ENCODE measurements around the gene ZNF738. TPM values are rescaled to one million over a fixed set of nuclear protein-coding genes. Genes with fewer than 3 reads are reported as not detected.
"Not testable (repeated sequence)": the region's sequence is repeated elsewhere in the genome, so short reads cannot be mapped to it uniquely, and the experiment has no call there.

ZNF738 gene
- total RNA-seq (2014; rRNA removed; shearing (Covaris generic)): 2.0 and 3.2 TPM in 2 replicates

DNA sequence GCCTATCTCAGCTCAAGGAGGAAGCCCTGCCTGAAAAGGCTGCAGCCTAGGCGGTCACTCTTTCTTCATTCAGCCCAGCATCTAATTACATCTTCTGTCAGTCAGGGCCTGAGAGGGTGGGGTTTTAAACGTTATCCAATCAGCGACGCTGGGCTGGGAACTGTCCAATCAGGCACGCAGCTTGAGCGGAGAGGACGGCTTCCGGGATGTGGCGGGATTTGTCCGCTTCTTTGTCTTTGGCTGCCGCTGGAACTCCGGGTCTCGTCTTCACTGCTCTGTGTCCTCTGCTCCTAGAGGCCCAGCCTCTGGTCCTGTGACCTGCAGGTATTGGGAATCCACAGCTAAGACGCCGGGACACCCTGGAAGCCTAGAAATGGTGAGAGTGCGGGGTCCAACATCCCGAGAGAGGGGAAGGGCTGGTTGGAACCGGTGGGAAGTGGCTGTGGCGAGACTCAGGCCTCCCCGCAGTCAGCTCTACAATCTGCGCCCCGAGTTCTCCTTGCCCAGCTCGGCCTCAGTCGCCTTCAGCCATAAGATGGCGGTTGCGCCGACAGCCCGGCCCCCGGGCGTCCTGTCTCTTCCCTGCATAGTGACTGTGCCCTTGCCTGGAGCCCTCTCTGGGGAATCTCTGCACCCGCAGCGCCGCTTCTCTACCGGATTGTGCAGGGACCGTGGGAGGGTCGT is at the start of gene ZNF738:
Gene ZNF738, plus strand, starts transcription at position 233 of the 684 bp plus-strand sequence. Its CDS starts 141 bp downstream, at position 374.
- peak; percentile 76 for DNase-seq (ENCODE audit: low spot score)

DNA sequence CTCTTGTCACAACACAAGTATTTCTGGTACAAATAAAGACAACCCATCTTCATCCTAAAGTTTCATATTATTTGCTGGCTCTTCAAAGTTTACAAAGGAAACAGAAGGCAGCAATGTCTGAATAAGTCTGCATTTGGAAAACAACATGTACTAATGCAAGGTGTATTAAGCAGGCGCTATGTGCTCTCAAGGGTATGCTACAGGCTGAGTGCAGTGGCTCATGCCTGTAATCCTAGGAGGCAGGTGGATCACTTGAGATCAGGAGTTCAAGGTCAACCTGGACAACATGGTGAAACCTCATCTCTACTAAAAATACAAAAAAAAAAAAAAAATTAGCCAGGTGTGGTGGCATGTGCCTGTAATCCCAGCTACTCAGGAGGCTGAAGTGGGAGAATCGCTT is 46.0 kb upstream of the ZNF738 start:
- DNase-seq (ENCODE audit: low spot score): not testable (repeated sequence)

DNA sequence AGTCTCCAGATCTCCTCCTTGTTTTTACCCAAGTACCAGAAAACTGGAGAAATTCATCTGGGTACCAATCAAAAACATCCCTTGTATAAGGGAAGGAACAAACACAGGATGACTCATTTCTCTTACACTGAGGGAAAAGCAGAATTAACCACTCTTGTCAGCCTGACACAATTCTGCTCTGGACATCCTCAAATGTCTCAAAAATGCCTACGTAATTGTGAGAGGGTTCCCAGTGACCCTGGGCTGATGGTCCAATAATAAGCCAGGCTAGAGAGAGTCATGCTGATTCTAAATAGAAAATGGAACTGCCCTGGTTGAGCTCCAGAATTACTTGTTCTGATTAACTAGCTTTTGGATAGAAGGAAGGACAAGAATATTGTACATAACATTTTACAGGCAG is 44.1 kb upstream of the ZNF738 start:
- DNase-seq (ENCODE audit: low spot score): no peak

DNA sequence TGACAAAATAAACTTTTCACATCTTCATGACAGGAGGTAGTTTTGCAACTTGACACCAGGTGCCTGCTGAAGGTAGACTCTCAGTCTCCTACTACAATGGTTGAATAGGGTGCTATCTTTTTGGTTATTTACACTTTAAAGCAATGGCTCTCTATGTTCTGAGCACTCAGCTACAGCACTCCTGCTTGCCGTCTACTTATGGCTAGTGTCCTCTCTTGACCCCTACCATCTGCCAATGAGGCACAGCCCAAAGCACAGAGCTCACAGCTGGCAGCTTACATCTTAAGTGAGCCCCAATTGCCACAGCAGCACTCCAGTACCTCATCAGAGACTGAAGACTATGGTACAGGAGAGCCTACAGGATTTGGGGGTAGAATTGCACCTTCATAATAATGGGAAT is 41.0 kb upstream of the ZNF738 start:
- no peak for DNase-seq (ENCODE audit: low spot score)

DNA sequence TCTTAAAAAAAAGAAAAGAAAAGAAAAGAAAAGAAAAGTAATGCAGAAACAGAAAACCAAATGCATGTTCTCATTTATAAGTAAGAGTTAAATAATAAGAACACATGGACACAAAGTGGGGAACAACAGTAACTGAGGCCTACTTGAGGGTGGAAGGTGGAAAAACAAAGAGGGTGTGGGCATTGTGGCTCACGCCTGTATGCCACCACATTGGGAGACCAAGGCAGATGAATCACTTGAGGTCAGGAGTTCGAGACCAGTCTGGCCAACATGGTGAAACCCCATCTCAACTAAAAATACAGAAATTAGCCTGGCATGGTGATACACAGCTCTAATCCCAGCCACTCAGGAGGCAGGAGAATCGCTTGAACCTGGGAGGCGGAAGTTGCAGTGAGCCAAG is 37.7 kb upstream of the ZNF738 start:
- no peak for DNase-seq (ENCODE audit: low spot score)

GRCh38 chr19:21321996-21322395 is 36.8 kb upstream of the ZNF738 start:
- no peak for DNase-seq (ENCODE audit: low spot score)

DNA sequence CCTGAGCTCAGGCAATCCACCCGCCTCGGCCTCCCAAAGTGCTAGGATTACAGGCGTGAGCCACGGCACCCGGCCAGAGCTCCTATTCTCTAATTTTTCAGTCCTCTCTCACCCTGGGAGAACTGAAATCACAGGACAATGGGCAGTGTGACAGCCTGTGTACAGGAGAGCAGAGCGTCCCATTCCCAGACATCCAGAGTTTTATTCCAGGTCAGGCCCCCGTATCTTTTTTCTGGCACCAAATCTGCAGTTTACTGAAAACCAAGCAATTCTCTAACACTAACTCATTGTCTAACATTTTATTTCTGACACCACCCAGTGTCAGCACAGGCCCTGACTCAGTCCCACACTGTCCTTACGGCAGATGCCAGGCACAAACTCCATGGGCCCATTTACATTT is 36.3 kb upstream of the ZNF738 start:
- no peak for DNase-seq (ENCODE audit: low spot score)

- no peak for DNase-seq (ENCODE audit: low spot score)
Measured at GRCh38 chr19:21323000-21323399, 35.8 kb upstream of the ZNF738 start.

GRCh38 chr19:21326169-21326568 is 32.6 kb upstream of the ZNF738 start:
- DNase-seq (ENCODE audit: low spot score): no peak

GRCh38 chr19:21328406-21328805 is 30.4 kb upstream of the ZNF738 start:
- peak; percentile 1 for DNase-seq (ENCODE audit: low spot score)

DNA sequence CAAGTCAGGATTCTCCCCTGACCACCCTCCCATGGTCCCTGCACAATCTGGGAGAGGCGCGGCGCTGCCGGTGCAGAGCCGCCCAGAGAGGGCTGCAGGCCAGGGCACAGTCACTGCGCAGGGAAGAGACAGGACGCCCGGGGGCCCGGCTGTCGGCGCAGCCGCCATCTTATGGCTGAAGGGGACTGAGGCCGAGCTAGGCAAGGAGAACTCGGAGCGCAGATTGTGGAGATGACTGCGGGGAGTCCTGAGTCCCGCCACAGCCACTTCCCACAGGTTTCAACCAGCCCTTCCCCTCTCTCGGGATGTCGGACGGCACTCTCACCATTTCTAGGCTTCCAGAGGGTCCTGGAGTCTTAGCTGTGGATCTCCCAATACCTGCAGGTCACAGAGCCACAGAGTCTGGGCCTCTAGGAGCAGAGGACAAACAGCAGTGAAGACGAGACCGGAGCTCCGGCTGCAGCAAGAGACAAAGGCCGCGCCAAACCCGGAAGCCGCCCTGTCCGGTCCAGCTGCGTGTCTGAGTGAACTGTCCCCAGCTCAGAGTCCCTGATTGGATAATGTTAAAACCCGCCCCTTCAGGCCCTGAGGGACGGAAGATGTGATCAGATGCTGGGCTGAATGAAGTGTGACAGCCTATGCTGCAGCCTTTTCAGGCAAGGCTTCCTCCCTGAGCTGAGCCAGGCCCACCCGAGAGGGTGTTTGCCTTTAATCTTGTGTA is 29.8 kb upstream of the ZNF738 start, which contains the start of gene ZNF708:
Gene ZNF708, minus strand, starts transcription at position 526 of the 721 bp plus-strand sequence. Its CDS starts 198 bp downstream, at position 328.
- peak; percentile 78 for DNase-seq (ENCODE audit: low spot score)

DNA sequence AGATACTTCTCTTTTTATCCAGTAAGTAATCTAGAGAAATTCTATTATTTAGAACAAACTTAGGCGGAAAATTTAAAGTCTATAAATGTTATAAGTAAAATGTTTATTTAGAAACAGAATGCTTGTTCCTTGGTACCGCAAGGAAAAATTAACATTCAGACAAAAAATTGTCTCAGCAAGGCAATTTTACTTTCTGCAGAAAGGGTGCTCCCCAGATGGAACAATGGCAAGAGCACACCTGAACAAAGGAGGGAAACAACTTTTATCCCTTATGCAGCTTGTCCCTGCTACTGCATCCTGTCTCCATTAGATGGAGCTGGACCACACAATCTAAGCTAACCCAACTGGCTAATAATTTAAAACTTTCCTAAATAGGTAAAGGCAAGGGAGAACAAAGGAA is 23.1 kb upstream of the ZNF738 start:
- DNase-seq (ENCODE audit: low spot score): no peak

- not testable (repeated sequence) for DNase-seq (ENCODE audit: low spot score)
Measured at GRCh38 chr19:21344841-21345240, 14.0 kb upstream of the ZNF738 start.

DNA sequence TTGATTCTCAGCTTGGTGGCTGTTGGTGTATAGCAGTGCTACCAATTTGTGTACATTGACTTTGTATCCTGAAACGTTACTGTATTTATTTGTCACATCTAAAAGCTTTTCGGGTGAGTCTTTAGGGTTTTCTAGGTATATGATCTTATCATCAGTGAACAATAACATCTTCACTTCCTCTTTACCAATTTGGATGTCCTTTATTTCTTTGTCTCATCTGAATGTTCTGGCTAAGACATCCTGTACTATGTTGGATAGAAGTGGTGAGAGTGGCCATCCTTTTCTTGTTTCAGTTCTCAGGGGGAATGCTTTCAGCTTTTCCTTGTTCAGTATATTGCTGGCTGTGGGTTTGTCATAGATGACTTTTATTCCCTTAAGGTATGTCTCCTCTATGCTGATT is 6.0 kb upstream of the ZNF738 start:
- no peak for DNase-seq (ENCODE audit: low spot score)

- no peak for DNase-seq (ENCODE audit: low spot score)
Measured at GRCh38 chr19:21362291-21362690, 3.5 kb downstream of the ZNF738 start.

DNA sequence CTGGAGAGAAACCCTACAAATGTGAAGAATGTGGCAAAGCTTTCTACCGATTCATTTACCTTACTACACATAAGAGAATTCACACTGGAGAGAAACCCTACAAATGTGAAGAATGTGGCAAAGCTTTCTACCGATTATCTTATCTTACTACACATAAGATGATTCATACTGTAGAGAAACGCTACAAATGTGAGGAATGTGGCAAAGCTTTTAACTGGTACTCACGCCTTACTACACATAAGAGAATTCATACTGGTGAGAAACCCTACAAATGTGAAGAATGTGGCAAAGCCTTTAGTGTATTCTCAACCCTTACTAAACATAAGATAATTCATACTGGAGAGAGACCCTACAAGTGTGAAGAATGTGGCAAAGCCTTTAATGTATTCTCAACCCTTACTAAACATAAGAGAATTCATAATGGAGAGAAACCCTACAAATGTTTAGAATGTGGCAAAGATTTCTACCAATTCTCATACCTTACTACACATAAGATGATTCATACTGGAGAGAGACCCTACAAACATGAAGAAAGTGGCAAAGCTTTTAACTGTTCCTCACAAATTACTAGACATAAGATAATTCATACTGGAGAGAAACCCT is 25.3 kb downstream of the ZNF738 start:
- DNase-seq (ENCODE audit: low spot score): no peak

DNA sequence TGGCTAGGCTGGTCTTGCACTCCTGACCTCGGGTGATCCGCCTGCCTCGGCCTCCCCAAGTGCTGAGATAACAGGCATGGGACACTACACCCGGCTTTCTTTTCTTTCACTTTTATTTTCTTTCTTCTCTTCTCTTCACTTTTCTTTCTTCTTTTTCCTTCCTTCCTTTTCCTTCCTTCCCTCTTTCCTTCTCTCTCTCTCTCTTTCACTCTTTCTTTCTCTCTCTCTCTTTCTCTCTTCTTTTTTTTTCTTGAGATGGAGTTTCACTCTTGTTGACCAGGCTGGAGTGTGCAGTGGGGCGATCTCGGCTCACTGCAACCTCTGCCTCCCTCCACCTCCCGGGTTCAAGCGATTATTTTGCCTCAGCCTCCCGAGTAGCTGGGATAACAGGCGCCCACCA is 37.3 kb downstream of the ZNF738 start:
- no peak for DNase-seq (ENCODE audit: low spot score)

GRCh38 chr19:21396893-21397572 is 38.2 kb downstream of the ZNF738 start, which contains the start of gene ZNF493:
ZNF493 (plus strand) TSS chr19:21397133; CDS start chr19:21397238, 105 bp downstream.
- DNase-seq (ENCODE audit: low spot score): peak; percentile 69

DNA sequence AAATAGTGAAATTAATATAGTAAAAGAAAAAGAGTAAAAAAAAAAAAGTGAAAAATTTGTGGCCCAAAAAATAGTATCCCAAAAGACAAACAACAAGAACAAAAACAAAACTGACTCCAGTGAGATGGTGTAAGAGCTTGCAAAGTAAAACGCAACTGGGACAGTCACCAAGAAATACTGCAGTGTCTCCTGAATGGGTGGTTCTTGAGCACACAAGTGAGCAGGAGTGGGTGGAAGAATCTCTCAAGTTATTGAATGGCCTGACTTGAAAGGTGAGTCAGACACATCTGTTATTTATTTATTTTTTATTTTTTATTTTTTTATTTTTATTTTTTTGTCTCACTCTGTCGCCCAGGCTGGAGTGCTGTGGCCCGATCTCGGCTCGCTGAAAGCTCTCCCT is 40.1 kb downstream of the ZNF738 start:
- no peak for DNase-seq (ENCODE audit: low spot score)

DNA sequence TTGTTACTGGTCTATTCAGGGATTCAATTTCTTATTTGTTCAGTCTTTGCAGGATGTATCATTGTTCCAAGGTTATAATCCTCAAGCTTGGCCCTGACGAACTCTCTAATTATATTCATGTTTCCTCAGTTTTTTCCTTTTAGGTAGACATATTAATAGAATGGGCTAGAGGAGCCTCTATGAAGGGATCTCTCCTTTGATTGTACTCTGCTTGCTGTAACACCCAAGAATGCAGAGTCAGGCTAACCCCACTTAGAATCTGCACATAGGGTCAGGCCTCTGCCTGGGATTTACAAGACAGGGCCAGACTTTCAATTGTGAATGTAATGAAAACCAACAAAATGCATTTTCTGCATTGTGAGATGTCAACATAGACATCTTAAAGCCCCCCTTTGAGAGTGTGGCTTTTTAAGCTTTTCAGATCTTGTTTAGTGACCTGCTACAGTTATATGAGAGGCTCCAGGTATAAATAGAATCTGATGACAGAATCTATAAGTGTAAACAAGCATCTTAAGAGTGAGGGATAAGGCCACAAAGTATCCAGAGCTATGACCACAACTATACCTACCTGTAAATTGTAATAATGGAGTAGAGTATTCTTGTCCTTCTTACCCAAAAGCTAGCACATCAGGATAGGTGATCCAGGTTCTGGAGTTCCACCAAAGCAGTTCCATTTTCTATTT is 43.6 kb downstream of the ZNF738 start:
- DNase-seq (ENCODE audit: low spot score): no peak

DNA sequence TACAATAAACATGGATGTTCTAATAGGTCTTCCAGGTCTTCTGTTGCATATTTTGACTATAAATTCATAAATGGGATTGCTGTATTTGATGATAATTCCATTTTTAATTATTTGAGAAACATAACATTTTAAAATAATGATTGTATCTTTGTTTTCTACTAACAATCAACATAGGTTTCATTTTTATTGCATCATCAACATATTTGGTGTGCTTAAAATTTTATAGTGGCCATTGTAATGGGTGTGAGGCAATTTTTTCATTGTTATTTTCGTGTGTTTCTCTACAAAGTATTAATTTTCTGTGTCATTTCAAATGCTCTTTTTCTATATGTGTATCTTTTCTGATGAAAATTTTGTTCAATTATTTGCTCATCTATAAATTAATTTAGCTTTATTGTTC is 51.4 kb downstream of the ZNF738 start:
- DNase-seq (ENCODE audit: low spot score): no peak

All from HT-29 (cell line).